Left lung (tissue), 14 donors: ENCODE measurements around the gene GPR101. TPM values are rescaled to one million over a fixed set of nuclear protein-coding genes. Genes with fewer than 3 reads are reported as not detected.

Experiments
- ATAC-seq: fragments of 200-7000 bp; cut with Tn5 transposase; one replicate; pipeline ENCODE4 v1.9.1; 2020; ENCODE audit warnings: moderate library complexity
- DNase-seq, 4 donors: peaks; one replicate each; pipeline ENCODE4 v3.0.0-alpha.2; 2013 to 2020
- H3K27ac ChIP-seq, 2 donors: fragments of 200-600 bp; sonication (generic) in 1 of 2; one replicate each; pipeline versions ENCODE4 v1.5.0 to v1.8.0; 2020 to 2021
- H3K27me3 ChIP-seq, 2 donors: fragments of 200-600 bp; sonication (generic) in 1 of 2; one replicate each; pipeline versions ENCODE4 v1.5.0 to v1.8.0; 2020 to 2021
- H3K36me3 ChIP-seq, 2 donors: fragments of 200-600 bp; sonication (generic) in 1 of 2; one replicate each; pipeline versions ENCODE4 v1.5.0 to v1.8.0; 2020 to 2021
- H3K4me1 ChIP-seq, 2 donors: fragments of 200-600 bp; one replicate each; pipeline ENCODE4 v1.8.0; 2021
- H3K4me3 ChIP-seq, 2 donors: fragments of 200-600 bp; sonication (generic) in 1 of 2; one replicate each; pipeline versions ENCODE4 v1.5.0 to v1.8.0; 2020 to 2021; ENCODE audit warnings: mild to moderate bottlenecking in 1 of 2
- H3K9me3 ChIP-seq, 2 donors: fragments of 200-600 bp; sonication (generic) in 1 of 2; one replicate each; pipeline versions ENCODE4 v1.5.0 to v1.8.0; 2020 to 2021
- intact Hi-C, 2 donors: fragments of 100-400 bp; cut with DNase I; formaldehyde crosslinking; loops; one replicate each; pipeline versions ENCODE4 v1.11.2 to v1.14.2; 2022
- long read RNA-seq, 12 donors: library from polyadenylated mRNA in 2 of 12; unstranded in 2 of 12; transcript quantifications; one replicate each; pipeline ENCODE4 v2.0.0 and lab custom pipeline, GENCODE V29; 2019 to 2026
- polyA plus RNA-seq, 6 donors: library from polyadenylated mRNA; unstranded; fragments of 120-200 nt; gene quantifications; one replicate each; pipeline ENCODE4 v1.2.1, GENCODE V29; 2013; ENCODE audit not compliant: insufficient read length in 6 of 6
- total RNA-seq, 2 donors: library from RNA; stranded (reverse); fragmentation: NEBNext Ultra II Directional; extraction: Animal tissue kit (Norgen Biotek cat#: 25700); gene quantifications; one replicate each; pipeline ENCODE4 v1.2.1, GENCODE V29; 2021
- TF ChIP-seq, protein P1 (sequence below), 2 donors: fragments of 200-600 bp; sonication (generic) in 1 of 2; IDR thresholded peaks; one replicate each; pipeline versions ENCODE4 v1.5.0 to v1.8.0; 2021; ENCODE audit warnings: antibody characterized with exemption in 2 of 2
- donor health status: DM: no; HTN: yes; CAD: no.
- donor health status: DM: no; HTN: no; CAD: no.

The GPR101 gene, protein sequence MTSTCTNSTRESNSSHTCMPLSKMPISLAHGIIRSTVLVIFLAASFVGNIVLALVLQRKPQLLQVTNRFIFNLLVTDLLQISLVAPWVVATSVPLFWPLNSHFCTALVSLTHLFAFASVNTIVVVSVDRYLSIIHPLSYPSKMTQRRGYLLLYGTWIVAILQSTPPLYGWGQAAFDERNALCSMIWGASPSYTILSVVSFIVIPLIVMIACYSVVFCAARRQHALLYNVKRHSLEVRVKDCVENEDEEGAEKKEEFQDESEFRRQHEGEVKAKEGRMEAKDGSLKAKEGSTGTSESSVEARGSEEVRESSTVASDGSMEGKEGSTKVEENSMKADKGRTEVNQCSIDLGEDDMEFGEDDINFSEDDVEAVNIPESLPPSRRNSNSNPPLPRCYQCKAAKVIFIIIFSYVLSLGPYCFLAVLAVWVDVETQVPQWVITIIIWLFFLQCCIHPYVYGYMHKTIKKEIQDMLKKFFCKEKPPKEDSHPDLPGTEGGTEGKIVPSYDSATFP
- total RNA-seq (not detected), polyA plus RNA-seq (not detected)
- long read RNA-seq, donor 1 = 0 reads
- long read RNA-seq, donor 2 = 0 reads
- long read RNA-seq, donor 3 = 0 reads
- long read RNA-seq, donor 4 = 0 reads
- long read RNA-seq, donor 5 = 0 reads
- long read RNA-seq, donor 6 = 0 reads
- long read RNA-seq, donor 7 = 0 reads
- long read RNA-seq, donor 8 = 0 reads
- long read RNA-seq, donor 9 = 0 reads
- long read RNA-seq, donor 10 = 0 reads
- long read RNA-seq, donor 11 = 0 reads
- long read RNA-seq, donor 12 = 0 reads

DNA sequence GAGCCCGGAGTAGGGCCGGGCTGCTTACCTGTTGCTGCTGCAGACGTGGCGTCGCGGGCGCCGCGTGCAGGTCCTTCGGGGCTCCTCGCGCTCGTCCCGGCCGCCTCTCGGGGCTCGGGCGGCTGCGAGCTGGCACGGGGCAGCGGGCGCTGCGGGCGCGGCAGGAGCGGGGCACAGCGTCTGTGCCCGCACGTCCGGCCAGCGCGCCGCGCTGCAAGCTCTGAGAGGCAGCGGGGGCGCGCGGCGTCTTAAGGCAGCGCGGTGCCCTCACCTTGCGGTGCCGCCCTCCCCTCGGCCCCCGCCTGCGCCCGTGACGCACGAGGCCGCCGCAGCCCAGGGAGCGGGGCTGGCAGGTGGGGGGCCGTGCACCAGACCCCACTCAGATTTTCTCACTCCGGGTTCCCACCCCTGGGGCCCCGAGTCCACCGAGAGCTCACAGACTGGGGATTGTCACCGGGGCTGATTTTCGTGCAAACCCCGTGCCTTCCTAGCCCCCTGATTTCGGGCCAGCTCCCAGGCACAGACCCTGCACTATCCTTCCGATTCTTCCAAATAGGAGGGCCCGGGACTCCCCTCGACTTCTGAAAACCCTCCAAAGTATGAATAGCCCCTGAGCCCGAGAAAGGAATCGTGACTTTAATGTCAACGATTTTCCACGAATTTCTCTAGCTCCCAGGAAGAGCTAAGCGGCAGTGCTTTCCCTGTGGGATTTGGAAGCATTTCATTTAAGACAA, at the start of gene GPR101:
GPR101 (minus strand) TSS at position 222 of the 734 bp plus-strand sequence. CDS start 2,321 bp downstream, outside the sequence.
- no peak for ATAC-seq
- TF ChIP-seq, protein P1, sequence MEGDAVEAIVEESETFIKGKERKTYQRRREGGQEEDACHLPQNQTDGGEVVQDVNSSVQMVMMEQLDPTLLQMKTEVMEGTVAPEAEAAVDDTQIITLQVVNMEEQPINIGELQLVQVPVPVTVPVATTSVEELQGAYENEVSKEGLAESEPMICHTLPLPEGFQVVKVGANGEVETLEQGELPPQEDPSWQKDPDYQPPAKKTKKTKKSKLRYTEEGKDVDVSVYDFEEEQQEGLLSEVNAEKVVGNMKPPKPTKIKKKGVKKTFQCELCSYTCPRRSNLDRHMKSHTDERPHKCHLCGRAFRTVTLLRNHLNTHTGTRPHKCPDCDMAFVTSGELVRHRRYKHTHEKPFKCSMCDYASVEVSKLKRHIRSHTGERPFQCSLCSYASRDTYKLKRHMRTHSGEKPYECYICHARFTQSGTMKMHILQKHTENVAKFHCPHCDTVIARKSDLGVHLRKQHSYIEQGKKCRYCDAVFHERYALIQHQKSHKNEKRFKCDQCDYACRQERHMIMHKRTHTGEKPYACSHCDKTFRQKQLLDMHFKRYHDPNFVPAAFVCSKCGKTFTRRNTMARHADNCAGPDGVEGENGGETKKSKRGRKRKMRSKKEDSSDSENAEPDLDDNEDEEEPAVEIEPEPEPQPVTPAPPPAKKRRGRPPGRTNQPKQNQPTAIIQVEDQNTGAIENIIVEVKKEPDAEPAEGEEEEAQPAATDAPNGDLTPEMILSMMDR (IDR thresholded peaks at IDR 0.05) = no peak
- Histone ChIP-seq H3K36me3 (no peaks in the 10 kb centered on the region), H3K4me3 (no peak within 1 kb of the TSS), H3K27me3 (peaks cover 54 to 73% of the 10 kb centered on the region in 2 donors), H3K9me3 (no peaks in the 10 kb centered on the region), H3K27ac (no peak within 1 kb of the TSS), H3K4me1 (peaks cover 0 to 3% of the 10 kb centered on the region in 2 donors)
- no peak for DNase-seq
- intact Hi-C loops = no loop called here

DNA sequence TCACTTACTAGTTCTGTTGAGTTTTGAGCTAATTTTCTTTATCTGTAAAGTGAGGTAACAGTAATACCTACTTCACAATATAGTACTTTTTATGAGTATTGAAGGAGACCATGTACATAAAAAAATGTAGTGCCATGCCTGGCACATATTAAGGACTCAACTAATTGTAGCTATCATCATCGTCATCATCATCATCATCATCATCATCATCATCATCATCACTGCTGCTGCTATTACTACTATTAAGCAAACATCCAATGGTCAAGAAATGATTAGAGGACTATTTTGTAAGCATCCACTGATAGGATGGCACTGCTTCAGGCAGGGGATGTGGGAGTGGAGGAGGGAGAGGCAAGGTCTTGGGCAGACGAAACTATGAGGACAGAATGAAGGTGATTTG, 47.4 kb upstream of the GPR101 start:
- no peaks in the 10 kb centered on the region for H3K27me3 ChIP-seq
- intact Hi-C loops = no loop called here
- H3K9me3 ChIP-seq = no peaks in the 10 kb centered on the region
- no peak overlapping the region for H3K4me3 ChIP-seq
- DNase-seq (no peak), ATAC-seq (no peak)
- H3K36me3 ChIP-seq = no peaks in the 10 kb centered on the region
- TF ChIP-seq, protein P1 (IDR thresholded peaks at IDR 0.05) = no peak
- no peaks in the 10 kb centered on the region for H3K4me1 ChIP-seq
- H3K27ac ChIP-seq = no peak overlapping the region

DNA sequence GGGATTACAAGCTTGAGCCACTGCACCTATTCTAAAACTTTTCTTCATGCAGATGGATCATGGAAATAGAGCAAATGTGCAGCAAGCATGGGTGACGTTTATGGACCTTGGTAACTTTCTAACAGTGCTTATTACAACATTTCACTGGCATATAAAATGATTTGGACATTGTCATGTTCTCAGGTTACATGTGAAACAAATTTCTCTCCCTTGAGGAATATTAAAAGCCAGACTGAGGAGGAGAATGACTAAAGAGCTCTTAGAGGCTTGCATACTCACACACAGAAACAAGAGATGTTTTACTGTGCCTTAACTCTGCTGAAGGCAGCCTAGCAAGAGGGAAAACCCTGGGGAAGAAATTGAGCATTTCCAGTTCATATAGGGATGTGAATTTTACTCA, 38.6 kb upstream of the GPR101 start:
- Histone ChIP-seq H3K27me3 (no peaks in the 10 kb centered on the region), H3K4me1 (no peaks in the 10 kb centered on the region), H3K27ac (no peak overlapping the region), H3K36me3 (no peaks in the 10 kb centered on the region), H3K9me3 (no peaks in the 10 kb centered on the region), H3K4me3 (no peak overlapping the region)
- ATAC-seq = no peak
- TF ChIP-seq, protein P1 (IDR thresholded peaks at IDR 0.05) = no peak
- DNase-seq = no peak
- intact Hi-C loops = no loop called here

DNA sequence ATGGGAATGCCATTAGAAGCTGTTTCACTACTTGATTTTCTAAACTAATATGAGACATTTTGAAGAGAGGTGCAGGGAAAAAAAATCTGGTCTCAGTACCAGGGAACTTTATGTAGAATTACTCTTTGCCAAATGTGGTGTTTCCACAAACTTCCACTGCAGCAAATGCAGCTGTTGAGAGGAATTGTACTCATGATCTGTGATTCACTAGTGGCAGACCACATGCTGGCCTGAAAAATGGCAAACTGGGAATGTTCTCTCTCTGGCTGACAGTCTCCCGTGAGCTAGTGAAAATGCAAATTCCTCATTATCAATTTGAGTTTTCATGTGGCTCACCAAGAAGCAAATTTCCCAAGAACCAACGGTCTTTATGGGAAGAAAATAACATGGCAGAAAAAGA, 37.8 kb upstream of the GPR101 start:
- intact Hi-C loops = no loop called here
- TF ChIP-seq, protein P1 (IDR thresholded peaks at IDR 0.05) = no peak
- no peaks in the 10 kb centered on the region for H3K27me3 ChIP-seq
- no peak overlapping the region for H3K27ac ChIP-seq
- no peaks in the 10 kb centered on the region for H3K36me3 ChIP-seq
- no peaks in the 10 kb centered on the region for H3K9me3 ChIP-seq
- no peak overlapping the region for H3K4me3 ChIP-seq
- no peak for ATAC-seq
- no peak for DNase-seq
- no peaks in the 10 kb centered on the region for H3K4me1 ChIP-seq
